H1 (cell line): Measurements from ENCODE around the gene CCDC24. TPM values are rescaled to one million over a fixed set of nuclear protein-coding genes. Genes with fewer than 3 reads are reported as not detected.

Experiments used
- CTCF ChIA-PET: fragments of 300-600 bp; sonication (Branson Sonifier 250); formaldehyde crosslinking; loops from one replicate; lab custom pipeline; 2021; ENCODE audit not compliant: partially characterized antibody; lab: Charles Lee
- POLR2A ChIA-PET: fragments of 300-600 bp; sonication (Branson Sonifier 250); formaldehyde crosslinking; loops from one replicate; lab custom pipeline; 2021; ENCODE audit warnings: inconsistent platforms; ENCODE audit not compliant: partially characterized antibody; lab: Charles Lee
- DNase-seq, 2 experiments: peaks; one replicate each; pipeline versions ENCODE4 v3.0.0 to v3.0.0-alpha.2; 2010 to 2022; ENCODE audit warnings: low spot score in 2 of 2, low read depth in 1 of 2, mixed read lengths in 1 of 2
- FAIRE-seq: peaks from 2 replicates; lab custom pipeline; 2011; peaks lifted over from hg19 to GRCh38; lab: Jason Lieb, UNC
- H2AFZ ChIP-seq: 2 replicates; pipeline ENCODE4 v1.8.1; 2012; ENCODE audit warnings: low read length, inconsistent platforms
- H2AK5ac ChIP-seq: 2 replicates; pipeline ENCODE4 v1.6.1; 2013; ENCODE audit warnings: low read depth, low read length
- H2BK120ac ChIP-seq: replicated peaks from 2 replicates; pipeline ENCODE3; 2013; ENCODE audit warnings: low read depth, low read length, inconsistent platforms
- H2BK12ac ChIP-seq: 2 replicates; pipeline ENCODE4 v1.6.1; 2013; ENCODE audit warnings: low read depth, low read length
- H2BK15ac ChIP-seq: 2 replicates; pipeline ENCODE4 v1.6.1; 2013; ENCODE audit warnings: low read length
- H2BK20ac ChIP-seq: 2 replicates; pipeline ENCODE4 v1.6.1; 2013; ENCODE audit warnings: low read length
- H2BK5ac ChIP-seq: 2 replicates; pipeline ENCODE4 v1.6.1; 2013; ENCODE audit warnings: low read depth, low read length
- H3K14ac ChIP-seq: 2 replicates; pipeline ENCODE4 v1.6.1; 2013; ENCODE audit warnings: inconsistent platforms; ENCODE audit not compliant: insufficient read length
- H3K18ac ChIP-seq: 2 replicates; pipeline ENCODE4 v1.6.1; 2013; ENCODE audit warnings: low read length; ENCODE audit errors: extremely low read depth
- H3K23ac ChIP-seq: 2 replicates; pipeline ENCODE4 v1.6.1; 2013; ENCODE audit warnings: inconsistent platforms; ENCODE audit not compliant: insufficient read length
- H3K23me2 ChIP-seq: 2 replicates; pipeline ENCODE4 v1.6.1; 2013; ENCODE audit warnings: low read depth, low read length
- H3K27ac ChIP-seq: 2 replicates; pipeline ENCODE4 v1.6.1; 2011; ENCODE audit warnings: low read depth, low read length, inconsistent platforms
- H3K27me3 ChIP-seq, 4 experiments: replicated peaks in 1 of 4; 1 replicate in 1 of 4; 2 replicates in 3 of 4; pipeline versions ENCODE4 v1.6.1 to v1.8.1; 2011 to 2013; ENCODE audit warnings: low read length in 3 of 4, mild to moderate bottlenecking in 3 of 4, inconsistent platforms in 2 of 4, mixed read lengths in 2 of 4, moderate library complexity in 1 of 4; ENCODE audit not compliant: control insufficient read depth in 3 of 4, insufficient read depth in 3 of 4; ENCODE audit errors: extremely low read depth in 1 of 4
- H3K36me3 ChIP-seq, 4 experiments: 2 replicates each; pipeline versions ENCODE4 v1.6.1 to v1.8.1; 2011 to 2013; ENCODE audit warnings: mild to moderate bottlenecking in 4 of 4, low read length in 3 of 4, moderate library complexity in 2 of 4, control low read depth in 1 of 4, inconsistent platforms in 1 of 4; ENCODE audit not compliant: insufficient read depth in 4 of 4, control insufficient read depth in 2 of 4
- H3K4ac ChIP-seq: replicated peaks from 2 replicates; pipeline ENCODE3; 2013; ENCODE audit warnings: low read length, low read depth, mixed read lengths, inconsistent platforms; ENCODE audit not compliant: insufficient read length
- H3K4me1 ChIP-seq, 4 experiments: replicated peaks in 1 of 4; 1 replicate in 1 of 4; 2 replicates in 3 of 4; pipeline versions ENCODE4 v1.6.1 to v1.8.1; 2011 to 2013; ENCODE audit warnings: low read length in 3 of 4, inconsistent platforms in 2 of 4, mixed read lengths in 1 of 4; ENCODE audit not compliant: insufficient read depth in 4 of 4, control insufficient read depth in 3 of 4
- H3K4me2 ChIP-seq, 2 experiments: 2 replicates each; pipeline versions ENCODE4 v1.6.1 to v1.8.1; 2011 to 2013; ENCODE audit warnings: low read depth in 2 of 2, low read length in 2 of 2, control low read depth in 1 of 2, inconsistent platforms in 1 of 2, mild to moderate bottlenecking in 1 of 2; ENCODE audit not compliant: insufficient read depth in 1 of 2
- H3K4me3 ChIP-seq, 4 experiments: fragments of 200-600, 300-600 bp in 1 of 4; sonication (generic), shearing (Covaris generic), sonication (Bioruptor Twin) in 1 of 4; 2 replicates each; pipeline versions ENCODE4 v1.5.1 to v1.8.1; 2011 to 2016; ENCODE audit warnings: low read length in 4 of 4, low read depth in 3 of 4, control low read depth in 2 of 4, inconsistent platforms in 2 of 4, mild to moderate bottlenecking in 2 of 4, mixed read lengths in 1 of 4, moderate library complexity in 1 of 4; ENCODE audit not compliant: insufficient read depth in 2 of 4; ENCODE audit errors: extremely low read depth in 1 of 4
- H3K56ac ChIP-seq: replicated peaks from 2 replicates; pipeline ENCODE3; 2013; ENCODE audit warnings: low read depth, mild to moderate bottlenecking, mixed read lengths, low read length, inconsistent platforms; ENCODE audit not compliant: insufficient read length
- H3K79me1 ChIP-seq: 2 replicates; pipeline ENCODE4 v1.6.1; 2013; ENCODE audit warnings: low read depth, low read length, control low read depth
- H3K79me2 ChIP-seq, 2 experiments: 2 replicates each; pipeline versions ENCODE4 v1.6.1 to v1.8.1; 2012 to 2013; ENCODE audit warnings: low read length in 2 of 2, mild to moderate bottlenecking in 2 of 2, inconsistent platforms in 1 of 2; ENCODE audit not compliant: insufficient read depth in 2 of 2, control insufficient read depth in 1 of 2
- H3K9ac ChIP-seq, 4 experiments: replicated peaks in 1 of 4; 1 replicate in 1 of 4; 2 replicates in 3 of 4; pipeline versions ENCODE4 v1.6.1 to v1.8.1; 2011 to 2013; ENCODE audit warnings: low read depth in 3 of 4, low read length in 3 of 4, control low read depth in 2 of 4, mild to moderate bottlenecking in 2 of 4, moderate library complexity in 2 of 4, inconsistent platforms in 1 of 4; ENCODE audit errors: extremely low read depth in 1 of 4
- H3K9me3 ChIP-seq, 2 experiments: 2 replicates each; pipeline versions ENCODE4 v1.6.1 to v1.8.1; 2012 to 2013; ENCODE audit warnings: mild to moderate bottlenecking in 2 of 2, moderate library complexity in 2 of 2, control low read depth in 1 of 2, inconsistent platforms in 1 of 2, low read depth in 1 of 2, low read length in 1 of 2, mixed read lengths in 1 of 2; ENCODE audit not compliant: insufficient read depth in 2 of 2
- H4K20me1 ChIP-seq, 2 experiments: replicated peaks in 1 of 2; 2 replicates each; pipeline versions ENCODE3 to v1.8.1; 2011 to 2013; ENCODE audit warnings: inconsistent platforms in 2 of 2, low read length in 2 of 2, mild to moderate bottlenecking in 1 of 2; ENCODE audit not compliant: insufficient read depth in 2 of 2, control insufficient read depth in 1 of 2
- H4K5ac ChIP-seq: 2 replicates; pipeline ENCODE4 v1.6.1; 2013; ENCODE audit warnings: low read length, low read depth, mixed read lengths, inconsistent platforms; ENCODE audit not compliant: insufficient read length
- H4K8ac ChIP-seq: 2 replicates; pipeline ENCODE4 v1.8.0; 2013; ENCODE audit warnings: mild to moderate bottlenecking, moderate library complexity, low read length, inconsistent platforms; ENCODE audit not compliant: insufficient read depth; ENCODE audit errors: extremely low read depth
- H4K91ac ChIP-seq: replicated peaks from 2 replicates; pipeline ENCODE3; 2013; ENCODE audit warnings: low read length, mixed read lengths, inconsistent platforms; ENCODE audit not compliant: insufficient read length
- CHD1 ChIP-seq: IDR thresholded peaks from 2 replicates; pipeline ENCODE4 v1.6.1; 2012; ENCODE audit warnings: low read depth, low read length, improper control_type of control experiment
- CTBP2 ChIP-seq: IDR thresholded peaks from 2 replicates; pipeline ENCODE4 v1.7.0; 2011; ENCODE audit warnings: borderline replicate concordance, mild to moderate bottlenecking, moderate library complexity, mixed read lengths, low read length; ENCODE audit not compliant: insufficient read depth, insufficient read length
- WGBS, 2 experiments: shearing (Covaris generic) in 1 of 2; methylation state at CpG; one replicate each; pipeline versions ENCODE4 v1.1.6 to v1.1.7; 2013 to 2015; ENCODE audit warnings: low lambda C conversion rate in 2 of 2, mixed read lengths in 2 of 2, inconsistent platforms in 1 of 2, low coverage in 1 of 2, missing lambda C conversion rate in 1 of 2; ENCODE audit not compliant: insufficient replicate concordance in 2 of 2, insufficient coverage in 1 of 2, insufficient read length in 1 of 2; ENCODE audit errors: extremely low coverage in 1 of 2, missing lambda C conversion rate in 1 of 2; 5-methylcytosine and 5-hydroxymethylcytosine counted together
- polyA plus RNA-seq, 7 experiments: library from polyadenylated mRNA; depleted of rRNA in 3 of 7; stranded (reverse) in 5 of 7; unstranded in 2 of 7; fragments of >200 nt in 5 of 7; fragments of 200-250 nt in 2 of 7; gene quantifications; 1 replicate in 5 of 7; 2 replicates in 1 of 7; 4 replicates in 1 of 7; pipeline versions ENCODE4 v1.2.1 to v1.2.3, GENCODE V29; 2011 to 2013; ENCODE audit warnings: missing spikeins in 2 of 7, mixed read lengths in 2 of 7
- total RNA-seq: library from RNA; stranded (reverse); fragmentation: NEBNext Ultra II Directional; extraction: Animal tissue kit (Norgen Biotek cat#: 25700); gene quantifications from 2 replicates; pipeline ENCODE4 v1.2.1, GENCODE V29; 2021

Gene CCDC24
- total and polyA plus RNA-seq, 2 of the 8 experiments (the other 6 are each of a cell fraction or from before 2014, with no cell fraction given), result 11.2 to 11.4 TPM

DNA sequence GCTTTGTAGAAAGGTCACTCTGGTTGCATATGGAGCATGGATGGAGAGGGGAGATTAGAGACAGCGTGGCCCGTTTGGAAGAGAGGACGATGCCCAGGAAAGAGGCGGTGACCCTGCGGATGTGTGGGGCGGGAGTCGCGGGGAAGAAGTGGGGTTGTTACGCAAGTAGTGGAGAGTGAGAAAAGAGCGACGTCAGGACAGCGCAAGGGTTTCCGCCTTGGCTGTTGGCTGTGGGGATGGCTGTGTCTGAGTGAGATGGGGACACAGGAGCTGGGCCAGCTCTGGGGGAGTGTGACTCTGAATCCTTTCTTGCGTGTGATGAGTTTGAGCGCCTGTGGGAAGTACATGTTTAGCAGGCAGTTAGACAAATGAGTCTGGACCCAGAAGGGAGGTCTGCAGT, 8.6 kb upstream of the CCDC24 start:
- Histone ChIP-seq H3K27me3 (no peaks in the 10 kb centered on the region), H2BK15ac (no peak overlapping the region), H2BK20ac (no peak overlapping the region), H3K23ac (no peak overlapping the region), H3K79me1 (peaks cover 20% of the 10 kb centered on the region), H3K4me2 (no peak overlapping the region), H3K18ac (no peak overlapping the region), H3K9me3 (no peaks in the 10 kb centered on the region), H3K36me3 (peaks cover 0 to 22% (median 9%) of the 10 kb centered on the region in 4 experiments; a peak in 4 of 8 replicates), H3K79me2 (peaks cover 0 to 11% of the 10 kb centered on the region in 2 experiments; a peak in 2 of 4 replicates), H3K4me3 (no peak overlapping the region), H4K8ac (no peak overlapping the region), H2AK5ac (no peak overlapping the region; the same call in 1 of the 2 replicates), H3K56ac (no peak overlapping the region), H3K14ac (no peak overlapping the region), H3K4me1 (peaks cover 4 to 13% (median 11%) of the 10 kb centered on the region in 4 experiments), H3K4ac (no peak overlapping the region), H4K91ac (no peak overlapping the region), H2AFZ (no peak overlapping the region), H2BK120ac (no peak overlapping the region), H2BK5ac (0 out of 2 replicates have a peak overlapping the region, but pooled peaks have one; percentile 35), H4K20me1 (peaks cover 0 to 24% of the 10 kb centered on the region in 2 experiments), H2BK12ac (no peak overlapping the region), H4K5ac (no peak overlapping the region), H3K23me2 (peaks cover 16% of the 10 kb centered on the region), H3K27ac (no peak overlapping the region), H3K9ac (no peak overlapping the region)
- CTCF ChIA-PET, result interaction anchor here (0.9 to 2.1 kb wide), 2 partner anchors 53 to 65 kb away, joined by 3 to 6 read pairs; no protein-coding TSS in a partner anchor
- POLR2A ChIA-PET, result interaction anchor here (1.5 to 1.9 kb wide), 3 partner anchors 9 to 39 kb away, joined by 3 to 4 read pairs (median 3); partner anchors contain the start of gene CCDC24
- FAIRE-seq, result no peak
- WGBS, 2 experiments, result 92 to 100% methylated on average over 5 to 15 of the region's 15 CpGs
- no peak for DNase-seq
- no peak for TF ChIP-seq CHD1
- TF ChIP-seq CTBP2, result no peak
